Neural cell (in vitro differentiated cells): ENCODE results near the gene MRPS12.

Source experiments
- EP300 ChIP-seq: fragments of 450-650 bp; conservative IDR thresholded peaks from 2 replicates; pipeline ENCODE4 v1.6.1; 2014; ENCODE audit warnings: antibody characterized with exemption, mild to moderate bottlenecking, moderate library complexity; ENCODE audit not compliant: poor library complexity, severe bottlenecking
- EZH2 ChIP-seq: fragments of 200-600, 300-800 bp; shearing (Covaris generic), sonication (generic); IDR thresholded peaks from 2 replicates; pipeline ENCODE4 v1.6.1; 2014; ENCODE audit warnings: antibody characterized with exemption, low read length, borderline replicate concordance, mild to moderate bottlenecking; ENCODE audit not compliant: insufficient read depth, poor library complexity, severe bottlenecking
- RAD21 ChIP-seq: fragments of 450-650 bp; conservative IDR thresholded peaks from 2 replicates; pipeline ENCODE4 v1.6.1; 2014; ENCODE audit warnings: antibody characterized with exemption, mild to moderate bottlenecking, moderate library complexity
- TF ChIP-seq, protein P1 (sequence below): fragments of 450-650 bp; IDR thresholded peaks from 2 replicates; pipeline ENCODE4 v1.5.1; 2014; ENCODE audit warnings: antibody characterized with exemption, mild to moderate bottlenecking, moderate library complexity; ENCODE audit not compliant: poor library complexity, severe bottlenecking

DNA sequence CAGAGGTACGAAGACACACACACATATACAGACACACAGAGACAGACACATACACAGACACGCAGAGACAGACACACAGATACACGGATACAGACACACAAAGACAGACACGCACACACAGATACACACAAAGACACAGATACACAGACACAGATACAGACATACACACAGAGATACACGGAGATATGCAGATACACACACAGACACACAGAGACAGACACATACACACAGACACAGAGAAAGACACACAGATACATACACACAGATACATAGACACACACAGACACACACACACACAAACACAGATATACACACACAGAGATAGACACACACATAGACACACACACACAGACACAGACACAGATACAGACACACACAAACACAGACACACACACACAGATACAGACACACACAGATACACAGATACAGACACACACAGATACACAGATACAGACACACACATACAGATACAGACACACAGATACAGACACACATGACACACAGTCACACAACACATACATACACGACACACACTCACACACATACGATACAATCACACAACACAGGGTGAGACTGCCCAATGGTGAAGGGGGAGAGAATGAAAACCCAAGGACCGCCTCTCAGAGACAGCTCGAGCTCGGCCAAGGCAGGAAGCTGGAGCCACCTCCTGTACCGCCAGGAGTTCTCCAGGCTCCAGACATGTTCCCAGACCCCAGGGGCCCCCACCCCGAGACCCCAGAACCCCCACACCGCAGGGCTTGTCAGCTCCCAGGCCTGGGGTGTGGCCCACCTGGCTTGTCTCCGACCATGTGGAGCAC lies 9.9 kb upstream of the MRPS12 start:
- no peak for TF ChIP-seq RAD21
- TF ChIP-seq, protein P1, sequence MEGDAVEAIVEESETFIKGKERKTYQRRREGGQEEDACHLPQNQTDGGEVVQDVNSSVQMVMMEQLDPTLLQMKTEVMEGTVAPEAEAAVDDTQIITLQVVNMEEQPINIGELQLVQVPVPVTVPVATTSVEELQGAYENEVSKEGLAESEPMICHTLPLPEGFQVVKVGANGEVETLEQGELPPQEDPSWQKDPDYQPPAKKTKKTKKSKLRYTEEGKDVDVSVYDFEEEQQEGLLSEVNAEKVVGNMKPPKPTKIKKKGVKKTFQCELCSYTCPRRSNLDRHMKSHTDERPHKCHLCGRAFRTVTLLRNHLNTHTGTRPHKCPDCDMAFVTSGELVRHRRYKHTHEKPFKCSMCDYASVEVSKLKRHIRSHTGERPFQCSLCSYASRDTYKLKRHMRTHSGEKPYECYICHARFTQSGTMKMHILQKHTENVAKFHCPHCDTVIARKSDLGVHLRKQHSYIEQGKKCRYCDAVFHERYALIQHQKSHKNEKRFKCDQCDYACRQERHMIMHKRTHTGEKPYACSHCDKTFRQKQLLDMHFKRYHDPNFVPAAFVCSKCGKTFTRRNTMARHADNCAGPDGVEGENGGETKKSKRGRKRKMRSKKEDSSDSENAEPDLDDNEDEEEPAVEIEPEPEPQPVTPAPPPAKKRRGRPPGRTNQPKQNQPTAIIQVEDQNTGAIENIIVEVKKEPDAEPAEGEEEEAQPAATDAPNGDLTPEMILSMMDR, result no peak
- no peak for TF ChIP-seq EP300
- no peak for TF ChIP-seq EZH2
